ENCODE data around the gene RBM27.

RBM27 gene

GRCh38 chr5:146248561-146248960 lies 45.2 kb downstream of the RBM27 start:
- no peak for DNase-seq (ENCODE audit: extremely low read depth, low read depth)
- no peak for TF ChIP-seq CTCF (IDR thresholded peaks at IDR 0.05; ENCODE audit: low read depth, low read length)

- no peak for TF ChIP-seq CTCF (IDR thresholded peaks at IDR 0.05; ENCODE audit: low read depth, low read length)
- DNase-seq (ENCODE audit: extremely low read depth, low read depth), result no peak
Observed at GRCh38 chr5:146249801-146250200, 46.4 kb downstream of the RBM27 start.

Measured in AG09319 (cell line).